ENCODE data around the gene MIER1.

The MIER1 gene

GRCh38 chr1:66940981-66941380, 16.2 kb downstream of the MIER1 start:
- Histone ChIP-seq H3K9ac (ENCODE audit: low read length) (no peak overlapping the region), H3K27me3 (ENCODE audit: low read length) (no peaks in the 10 kb centered on the region), H3F3A (ENCODE audit: insufficient read depth) (0 out of 2 replicates have a peak, but pooled peaks cover 5% of the 10 kb centered on the region), H3K36me3 (ENCODE audit: low read length) (peaks cover 28% of the 10 kb centered on the region), H3K9me3 (ENCODE audit: insufficient read depth, low read length) (no peaks in the 10 kb centered on the region), H3K79me2 (ENCODE audit: insufficient read depth, low read length) (peaks cover 86% of the 10 kb centered on the region), H3K4me2 (ENCODE audit: low read depth, low read length, poor library complexity, severe bottlenecking) (no peak overlapping the region), H3K27ac (ENCODE audit: low read depth, low read length) (no peak overlapping the region), H3K4me3 (ENCODE audit: insufficient read depth, low read length, poor library complexity, severe bottlenecking) (no peak overlapping the region), H3K9me2 (replicated peaks; ENCODE audit: insufficient read depth, low read length) (no peaks in the 10 kb centered on the region), H2AFZ (ENCODE audit: low read depth, low read length, severe bottlenecking) (no peak overlapping the region), H4K20me1 (ENCODE audit: low read depth, low read length) (peaks cover 12% of the 10 kb centered on the region)
- TF ChIP-seq CTCF (IDR thresholded peaks at IDR 0.05; ENCODE audit: insufficient read depth, low read length, poor library complexity, severe bottlenecking) (no peak), EZH2phosphoT487 (conservative IDR thresholded peaks at IDR 0.05; ENCODE audit: low read length) (no peak)

GRCh38 chr1:66943361-66943969, 18.7 kb downstream of the MIER1 start:
- no peaks in the 10 kb centered on the region for H3K9me3 ChIP-seq (ENCODE audit: insufficient read depth, low read length)
- no peak overlapping the region for H3K4me2 ChIP-seq (ENCODE audit: low read depth, low read length, poor library complexity, severe bottlenecking)
- no peaks in the 10 kb centered on the region for H3K27me3 ChIP-seq (ENCODE audit: low read length)
- peaks cover 61% of the 10 kb centered on the region for H3K79me2 ChIP-seq (ENCODE audit: insufficient read depth, low read length)
- TF ChIP-seq EZH2phosphoT487 (conservative IDR thresholded peaks at IDR 0.05; ENCODE audit: low read length) = no peak
- TF ChIP-seq CTCF (IDR thresholded peaks at IDR 0.05; ENCODE audit: insufficient read depth, low read length, poor library complexity, severe bottlenecking) = no peak
- H3K9ac ChIP-seq (ENCODE audit: low read length) = no peak overlapping the region
- H2AFZ ChIP-seq (ENCODE audit: low read depth, low read length, severe bottlenecking) = no peak overlapping the region
- no peaks in the 10 kb centered on the region for H3K9me2 ChIP-seq (replicated peaks; ENCODE audit: insufficient read depth, low read length)
- H3K36me3 ChIP-seq (ENCODE audit: low read length) = peaks cover 47% of the 10 kb centered on the region
- peaks cover 5% of the 10 kb centered on the region for H4K20me1 ChIP-seq (ENCODE audit: low read depth, low read length)
- H3K4me3 ChIP-seq (ENCODE audit: insufficient read depth, low read length, poor library complexity, severe bottlenecking) = no peak overlapping the region
- H3F3A ChIP-seq (ENCODE audit: insufficient read depth) = 0 out of 2 replicates have a peak, but pooled peaks cover 5% of the 10 kb centered on the region
- no peak overlapping the region for H3K27ac ChIP-seq (ENCODE audit: low read depth, low read length)

GRCh38 chr1:66944330-66945274, 19.8 kb downstream of the MIER1 start:
- TF ChIP-seq EZH2phosphoT487 (conservative IDR thresholded peaks at IDR 0.05; ENCODE audit: low read length) = no peak
- no peak for TF ChIP-seq CTCF (IDR thresholded peaks at IDR 0.05; ENCODE audit: insufficient read depth, low read length, poor library complexity, severe bottlenecking)
- Histone ChIP-seq H3K36me3 (ENCODE audit: low read length) (peaks cover 55% of the 10 kb centered on the region), H3K79me2 (ENCODE audit: insufficient read depth, low read length) (peaks cover 50% of the 10 kb centered on the region), H4K20me1 (ENCODE audit: low read depth, low read length) (no peaks in the 10 kb centered on the region; the same call in 1 of the 2 replicates), H3K4me3 (ENCODE audit: insufficient read depth, low read length, poor library complexity, severe bottlenecking) (no peak overlapping the region), H3K9me3 (ENCODE audit: insufficient read depth, low read length) (no peaks in the 10 kb centered on the region), H3K9ac (ENCODE audit: low read length) (no peak overlapping the region), H3F3A (ENCODE audit: insufficient read depth) (0 out of 2 replicates have a peak, but pooled peaks cover 5% of the 10 kb centered on the region), H3K4me2 (ENCODE audit: low read depth, low read length, poor library complexity, severe bottlenecking) (no peak overlapping the region), H3K9me2 (replicated peaks; ENCODE audit: insufficient read depth, low read length) (no peaks in the 10 kb centered on the region), H3K27ac (ENCODE audit: low read depth, low read length) (no peak overlapping the region), H3K27me3 (ENCODE audit: low read length) (no peaks in the 10 kb centered on the region), H2AFZ (ENCODE audit: low read depth, low read length, severe bottlenecking) (no peak overlapping the region)

Measured in SU-DHL-6 (cell line).